Kidney glomerular epithelial cell (primary cell): ENCODE measurements around the gene TYMP.

Experiments
- DNase-seq: peaks from one replicate; lab custom pipeline; 2025; lab: John Stamatoyannopoulos, UW

TYMP gene

DNA sequence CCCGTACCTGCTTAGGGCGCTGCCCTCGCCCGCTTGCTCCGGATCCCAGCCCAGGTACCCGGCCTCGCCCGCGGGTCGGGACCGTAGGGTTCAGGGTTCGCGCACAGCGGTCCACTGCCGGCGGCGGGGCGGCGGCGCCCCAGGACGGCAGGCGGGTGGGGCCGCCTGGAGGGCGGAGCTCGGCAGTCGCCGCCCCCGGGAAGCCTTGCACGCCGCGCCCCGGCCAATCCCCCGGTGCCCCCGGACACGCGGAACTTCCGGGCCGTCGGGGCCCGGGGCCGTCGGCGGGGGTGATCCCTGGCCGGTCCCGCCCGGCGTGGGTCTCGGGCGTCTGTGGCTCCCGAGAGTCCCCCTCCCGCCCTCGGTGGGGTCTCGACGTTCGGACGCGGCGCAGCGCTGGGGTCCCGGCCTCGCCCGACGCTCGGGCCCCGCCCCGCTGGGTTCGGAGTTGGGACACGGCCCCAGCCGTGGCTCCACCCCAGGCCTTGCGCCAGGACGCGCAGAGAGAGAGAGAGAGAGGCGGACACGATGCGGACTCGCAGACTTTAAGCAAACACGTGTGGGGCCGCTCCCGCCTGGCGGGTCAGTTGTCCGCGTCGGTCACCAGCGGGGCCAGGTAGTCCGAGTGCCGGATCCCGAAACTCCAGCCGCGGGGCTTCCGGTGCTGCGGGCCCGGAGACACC is at the start of gene TYMP:
TSS of gene TYMP (minus strand) at position 116 of the 683 bp plus-strand sequence. CDS start 303 bp downstream, outside the sequence.
- no peak for DNase-seq

DNA sequence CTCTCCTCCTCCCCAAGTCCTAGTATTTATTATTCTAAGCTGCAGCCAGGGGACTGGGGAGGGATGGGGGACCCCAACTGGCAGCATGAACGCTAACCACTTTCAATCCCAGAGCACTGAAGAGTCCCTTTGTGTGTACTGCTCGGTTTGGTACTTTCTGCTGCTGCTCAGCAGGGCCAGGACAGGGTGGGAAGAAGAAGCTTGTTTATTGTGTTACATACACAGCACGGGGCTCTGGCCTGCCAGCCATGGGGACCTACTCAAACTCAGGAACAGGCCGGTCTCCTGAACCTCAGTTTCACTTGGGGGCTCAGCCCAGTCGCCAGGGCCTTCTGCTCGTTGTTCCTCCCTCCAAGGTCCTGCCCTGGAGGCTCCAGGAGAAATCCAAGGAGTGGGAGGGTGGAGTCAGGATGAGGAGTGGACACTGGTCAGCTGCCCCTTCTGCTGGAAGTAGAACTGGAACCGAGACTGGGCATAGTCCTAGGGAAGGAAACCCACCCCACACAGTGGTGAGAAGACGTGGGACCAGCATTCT is 49.0 kb upstream of the TYMP start:
- no peak for DNase-seq

DNA sequence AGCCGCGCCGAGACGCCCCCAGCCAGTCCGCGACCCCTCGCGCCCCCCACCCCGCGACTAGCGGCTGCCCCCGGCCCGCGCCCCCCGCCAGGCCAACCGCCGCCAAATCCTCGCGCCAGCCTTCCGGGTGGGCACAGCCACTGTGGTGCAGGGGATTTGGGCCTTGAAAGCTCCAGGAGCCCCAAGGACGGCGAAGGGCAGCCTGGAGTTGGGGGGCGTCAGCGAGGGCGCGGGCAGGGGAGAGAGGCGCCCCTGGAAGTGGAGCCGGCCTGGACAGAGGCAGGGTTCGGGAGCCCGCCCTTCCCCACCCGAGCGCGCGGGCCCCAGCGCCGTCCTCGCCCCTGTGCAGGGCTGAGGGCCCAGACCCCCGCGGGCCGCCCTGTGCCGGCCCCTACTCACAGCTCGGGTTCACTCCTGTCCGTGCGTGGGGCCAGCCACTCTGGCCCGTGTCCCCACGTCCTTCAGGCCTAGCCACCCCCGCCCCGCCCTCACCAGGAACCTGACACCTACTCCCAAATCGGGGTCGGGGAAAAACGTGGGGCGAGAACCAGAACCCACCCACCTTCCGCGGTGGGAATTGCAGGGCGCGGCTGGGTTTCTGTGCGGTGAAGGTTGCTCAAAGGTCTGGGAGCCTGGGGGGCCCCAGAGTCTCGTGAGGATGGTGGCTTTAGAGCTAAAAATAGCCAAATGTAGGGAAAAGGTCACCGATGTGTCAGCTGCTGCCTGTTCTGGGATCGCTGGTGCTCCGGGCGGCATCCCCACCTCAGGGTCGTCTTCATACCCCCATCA is 48.4 kb upstream of the TYMP start, which contains the start of gene CPT1B:
TSS of gene CPT1B (minus strand) at position 441 of the 789 bp plus-strand sequence. CDS start 512 bp downstream, outside the sequence.
- DNase-seq, result no peak

DNA sequence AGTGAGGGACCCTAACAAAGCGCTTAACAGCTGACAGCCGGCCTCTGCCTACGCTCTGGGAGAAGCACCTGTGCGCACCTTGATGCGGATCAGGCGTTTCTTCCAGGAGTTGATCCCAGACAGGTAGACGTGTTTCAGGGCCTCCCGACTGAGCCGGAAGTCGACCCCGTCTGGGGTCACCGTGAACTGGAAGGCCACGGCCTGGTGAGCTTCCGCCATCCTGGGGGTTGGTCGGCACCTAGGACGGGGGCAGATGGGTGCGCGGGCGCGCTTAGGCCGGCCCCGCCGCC is 47.8 kb upstream of the TYMP start:
- DNase-seq, result no peak

DNA sequence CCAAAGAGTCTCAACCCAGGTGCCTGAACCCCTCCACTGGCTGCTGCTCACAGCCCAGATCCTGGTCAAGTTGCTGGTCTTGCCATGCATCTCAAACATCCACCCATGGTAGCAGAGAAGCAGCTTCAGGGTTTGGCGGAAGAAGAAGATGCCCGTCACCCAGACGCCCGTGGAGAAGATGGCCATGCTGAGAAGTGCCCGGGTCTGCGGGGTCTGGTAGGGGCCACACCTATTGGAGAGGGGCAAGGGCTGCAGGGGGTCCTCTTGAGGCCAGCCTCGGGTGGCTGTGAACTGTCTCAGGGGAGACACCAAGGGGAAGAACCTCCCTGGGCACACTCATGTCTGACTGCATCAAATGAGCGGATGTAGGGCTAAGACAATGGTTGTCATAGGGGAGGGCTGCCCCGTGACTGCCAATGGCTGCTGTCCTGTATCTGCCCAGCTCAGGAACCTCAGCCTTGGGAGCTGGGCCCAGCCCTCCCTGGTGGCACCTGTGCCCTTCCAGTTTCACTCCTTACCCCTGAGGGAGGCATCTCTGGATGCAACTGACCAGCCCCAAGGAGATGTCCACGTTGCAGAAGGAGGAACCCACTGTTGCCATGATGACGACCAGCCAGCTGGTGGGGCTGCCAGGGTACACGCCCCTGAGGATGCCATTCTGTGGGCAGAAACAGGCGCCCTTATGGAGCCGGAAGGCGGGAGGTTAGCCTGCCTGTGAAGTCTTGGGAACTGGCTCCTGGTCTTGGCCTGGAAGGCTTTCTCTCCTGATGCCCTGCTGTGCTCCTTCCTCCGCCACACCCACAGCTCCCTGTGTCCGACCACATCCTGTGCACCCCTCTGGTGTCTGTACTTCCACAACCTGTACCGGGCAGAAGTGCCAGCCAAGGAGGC is 47.2 kb upstream of the TYMP start:
- no peak for DNase-seq

DNA sequence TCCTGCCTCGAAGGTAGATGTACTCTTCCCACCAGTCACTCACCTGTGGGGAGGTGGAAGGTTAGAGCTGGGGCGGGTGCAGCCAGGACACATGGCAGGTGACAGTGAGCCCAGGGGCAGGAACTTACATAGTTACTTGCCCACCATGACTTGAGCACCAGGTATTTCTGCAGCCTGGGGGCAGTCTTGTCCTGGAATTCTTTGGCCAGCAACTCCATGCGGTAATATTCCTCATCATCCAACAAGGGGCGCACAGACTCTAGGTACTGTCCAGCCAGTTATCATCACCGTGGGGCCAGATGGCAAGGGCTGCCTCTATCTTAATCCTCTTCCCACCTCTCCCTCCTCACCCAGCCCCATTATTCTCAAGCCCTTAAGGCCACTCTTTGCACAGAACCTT is 46.3 kb upstream of the TYMP start:
- DNase-seq, result peak; percentile 70

DNA sequence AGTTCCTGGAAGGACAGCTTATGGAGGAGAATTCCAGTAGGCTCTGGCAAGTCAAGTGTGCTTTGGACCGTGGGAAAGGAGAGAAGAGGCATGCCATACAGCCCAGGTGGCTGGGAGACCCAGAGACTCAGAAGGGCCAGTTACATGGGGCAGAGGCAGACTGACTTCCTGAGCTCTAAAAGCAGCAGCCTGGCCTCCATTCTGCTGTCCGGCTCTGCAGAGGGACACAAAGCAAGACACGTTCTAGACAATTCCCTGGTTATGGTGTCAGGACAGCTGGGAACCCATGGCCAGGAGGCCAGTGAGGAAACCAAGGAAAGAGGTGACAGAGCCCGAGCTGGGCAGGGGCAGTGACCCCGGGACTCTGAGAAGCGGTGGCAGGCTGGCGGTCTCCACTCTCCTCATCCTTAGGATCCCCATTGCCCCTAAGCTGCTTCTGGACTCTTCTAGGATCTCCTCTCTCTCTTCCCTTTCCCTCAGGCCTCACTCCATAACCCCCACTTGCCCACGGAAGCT is 45.7 kb upstream of the TYMP start:
- DNase-seq, result no peak

- no peak for DNase-seq
Measured at GRCh38 chr22:50574383-50574755, 44.6 kb upstream of the TYMP start.

DNA sequence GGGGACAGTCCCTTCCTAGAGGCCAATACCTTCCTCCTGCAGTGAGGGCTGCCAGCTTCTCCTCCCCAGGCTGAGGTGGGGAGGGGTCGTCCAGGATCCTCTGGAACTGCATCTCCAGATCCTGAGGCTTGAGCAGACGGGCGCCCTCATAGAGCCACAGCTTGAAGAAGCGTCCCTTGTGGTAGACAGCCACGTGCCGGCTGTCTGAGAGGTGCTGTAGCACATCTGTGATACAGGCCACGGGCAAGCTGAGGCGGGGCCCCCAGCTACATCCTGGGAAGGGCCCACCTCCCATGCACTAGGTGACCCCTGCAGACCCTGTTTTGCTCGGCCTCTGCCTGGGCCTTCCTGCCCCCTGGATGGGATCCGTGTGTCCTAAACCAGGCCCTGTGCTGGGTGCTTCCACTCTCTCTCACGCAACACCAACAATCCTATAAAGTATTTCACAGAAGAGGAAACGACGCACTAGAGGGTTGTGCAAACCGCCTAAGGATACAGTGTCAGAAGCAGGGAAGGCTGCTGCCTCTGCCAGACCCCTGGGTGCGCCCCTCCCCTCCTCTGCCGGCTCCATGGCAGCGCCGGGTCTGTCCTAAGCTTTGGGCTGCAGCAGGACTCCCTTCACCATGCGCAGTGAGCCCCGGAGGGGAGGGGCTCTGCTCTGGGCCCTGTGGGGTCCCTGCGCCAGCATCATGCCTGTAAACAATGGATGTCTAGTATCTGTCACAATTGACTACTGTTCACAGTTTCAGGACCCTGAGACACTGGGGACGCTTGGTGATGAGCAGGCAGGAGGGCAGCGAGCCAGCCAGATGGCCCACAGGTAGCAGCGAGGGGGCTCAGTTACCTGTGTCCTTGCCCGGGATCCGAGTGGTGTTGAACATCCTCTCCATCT is 43.9 kb upstream of the TYMP start:
- DNase-seq, result no peak

DNA sequence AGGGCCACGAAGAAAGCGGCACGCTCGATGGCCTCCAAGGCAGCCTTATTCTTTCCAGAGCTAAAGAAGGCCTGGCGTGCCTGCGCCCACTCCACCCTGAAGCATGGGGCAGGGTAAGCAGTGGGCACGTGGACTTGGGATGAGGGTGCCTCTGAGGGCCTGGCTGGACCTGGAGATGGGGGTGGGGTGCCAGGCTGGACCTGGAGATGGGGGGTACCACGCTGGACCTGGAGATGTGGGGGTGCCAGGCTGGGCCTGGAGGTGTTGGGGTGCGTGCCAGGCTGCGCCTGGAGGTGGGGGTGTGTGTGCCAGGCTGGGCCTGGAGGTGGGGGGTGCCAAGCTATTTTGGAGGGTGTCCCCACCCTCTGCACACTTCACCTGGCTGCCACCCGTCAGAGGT is 43.2 kb upstream of the TYMP start:
- no peak for DNase-seq

GRCh38 chr22:50571264-50572175 is 41.7 kb upstream of the TYMP start:
- no peak for DNase-seq

DNA sequence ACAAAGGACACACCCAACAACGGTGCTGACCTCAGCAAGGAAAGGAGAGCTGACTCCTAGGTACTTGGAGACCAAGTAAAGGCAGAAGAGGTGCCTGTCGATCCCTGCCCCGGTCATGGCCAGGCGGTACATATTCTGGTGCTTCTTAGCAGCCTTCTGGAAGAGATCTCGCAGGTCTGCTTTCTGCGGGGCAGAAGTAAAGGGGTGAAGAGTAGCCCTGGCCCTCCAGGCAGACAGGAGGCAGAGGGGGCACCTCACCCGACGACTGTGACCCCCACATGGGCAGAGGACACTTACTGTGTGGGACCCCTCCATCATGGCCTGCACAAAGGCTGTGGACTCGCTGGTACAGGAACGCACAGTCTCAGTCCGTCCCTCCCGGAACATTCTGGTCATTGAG is 41.0 kb upstream of the TYMP start:
- DNase-seq, result no peak

GRCh38 chr22:50569896-50570535 is 40.2 kb upstream of the TYMP start:
- DNase-seq, result no peak

DNA sequence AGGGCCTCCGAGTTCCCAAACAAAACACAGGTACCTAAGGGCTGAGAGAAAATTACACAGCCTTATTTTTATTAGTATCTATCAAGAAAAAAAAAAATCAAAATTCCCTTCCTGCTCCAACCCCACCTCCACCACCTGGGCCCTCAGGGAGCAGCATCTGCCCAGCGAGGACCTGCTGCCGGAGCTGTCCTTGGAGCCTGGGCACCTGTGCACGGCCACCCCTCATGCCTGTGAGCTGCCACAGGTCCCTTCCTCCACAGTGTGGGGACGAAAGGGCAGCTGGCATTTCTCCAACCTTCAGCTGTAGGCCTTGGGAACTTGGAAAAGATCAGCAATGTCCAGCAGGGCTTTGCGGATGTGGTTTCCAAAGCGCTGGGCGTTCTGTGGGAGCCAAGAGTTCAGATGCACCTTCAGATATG is 39.2 kb upstream of the TYMP start:
- DNase-seq, result no peak

GRCh38 chr22:50568626-50569025 is 38.8 kb upstream of the TYMP start:
- no peak for DNase-seq

DNA sequence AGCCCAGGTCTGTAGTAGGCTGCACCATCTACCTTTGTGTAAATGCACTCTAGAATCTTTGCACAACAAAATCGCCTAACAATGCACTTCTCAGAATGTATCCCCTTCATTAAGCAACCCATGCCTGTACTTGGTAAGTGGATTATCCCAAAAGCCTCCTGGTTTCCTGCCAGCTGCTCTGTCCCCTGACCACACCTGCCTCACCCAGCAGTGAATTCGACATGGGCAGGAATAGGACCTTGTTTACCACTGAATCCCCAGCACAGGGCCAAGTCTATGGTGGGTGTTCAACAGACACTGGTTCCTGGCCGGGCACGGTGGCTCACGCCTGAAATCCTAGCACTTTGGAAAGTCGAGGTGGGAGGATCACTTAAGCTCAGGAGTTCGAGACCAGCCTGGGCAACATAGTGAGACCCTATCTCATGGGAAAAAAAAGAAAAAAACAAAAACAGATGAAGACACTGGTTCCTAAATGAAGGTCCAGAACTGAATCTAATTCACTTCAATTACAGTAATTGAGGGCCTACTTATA is 38.0 kb upstream of the TYMP start:
- DNase-seq, result no peak

DNA sequence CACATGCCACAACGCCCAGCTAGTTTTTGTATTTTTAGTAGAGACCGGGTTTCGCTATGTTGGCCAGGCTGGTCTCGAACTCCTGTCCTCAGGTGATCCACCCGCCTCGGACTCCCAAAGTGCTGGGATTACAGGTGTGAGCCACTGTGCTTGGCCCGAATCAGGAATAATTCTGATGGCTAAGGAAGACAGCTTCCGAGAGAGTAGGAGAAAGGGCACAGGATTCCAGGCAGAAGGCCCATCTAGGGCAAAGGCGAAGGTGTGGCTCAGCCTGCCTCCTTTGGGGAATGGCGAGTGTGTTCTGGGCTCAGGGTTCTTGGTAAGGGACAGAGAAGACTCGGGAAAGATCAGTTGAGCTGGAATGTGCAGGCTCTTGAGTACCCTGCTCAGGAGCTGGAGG is 34.5 kb upstream of the TYMP start:
- DNase-seq, result no peak

GRCh38 chr22:50563413-50564160 is 33.8 kb upstream of the TYMP start:
- no peak for DNase-seq
